HG03175 (cell line): ENCODE measurements around the gene AMER1.

Experiments used
- ATAC-seq: cut with Tn5 transposase; IDR thresholded peaks from one replicate; pipeline ENCODE4 v1.9.1; 2021; ENCODE audit warnings: mild to moderate bottlenecking, moderate library complexity; ENCODE audit not compliant: unreplicated experiment

Gene AMER1

GRCh38 chrX:64186974-64187761 lies 18.3 kb downstream of the AMER1 start:
- ATAC-seq: no peak

GRCh38 chrX:64184396-64184795 lies 21.1 kb downstream of the AMER1 start:
- no peak for ATAC-seq

GRCh38 chrX:64182208-64182607 lies 23.3 kb downstream of the AMER1 start:
- ATAC-seq: no peak

GRCh38 chrX:64176876-64177275 lies 28.6 kb downstream of the AMER1 start:
- no peak for ATAC-seq

- peak; percentile 76 for ATAC-seq
Observed at GRCh38 chrX:64169988-64170387, 35.5 kb downstream of the AMER1 start.

GRCh38 chrX:64152857-64153256 lies 52.7 kb downstream of the AMER1 start:
- no peak for ATAC-seq

- no peak for ATAC-seq
Observed at GRCh38 chrX:64151911-64152310, 53.6 kb downstream of the AMER1 start.

GRCh38 chrX:64150775-64151174 lies 54.7 kb downstream of the AMER1 start:
- no peak for ATAC-seq
